Nephron (organoid): ENCODE results near the gene ARFGEF3.

Source experiments
- H3K27ac Mint-ChIP-seq, 3 experiments: 2 replicates each; pipeline ENCODE4 v1.8.0; 2020; ENCODE audit warnings: mixed read lengths in 3 of 3, mild to moderate bottlenecking in 2 of 3, moderate library complexity in 1 of 3
- H3K27me3 Mint-ChIP-seq: 2 replicates; pipeline ENCODE4 v1.8.0; 2021; ENCODE audit warnings: low read depth, mild to moderate bottlenecking, moderate library complexity, mixed read lengths
- H3K36me3 Mint-ChIP-seq: 2 replicates; pipeline ENCODE4 v1.8.0; 2020; ENCODE audit warnings: low read depth, mixed read lengths
- H3K4me1 Mint-ChIP-seq: 2 replicates; pipeline ENCODE4 v1.8.0; 2020; ENCODE audit warnings: mixed read lengths
- H3K4me3 Mint-ChIP-seq, 3 experiments: 2 replicates each; pipeline ENCODE4 v1.8.0; 2020; ENCODE audit warnings: mild to moderate bottlenecking in 3 of 3, mixed read lengths in 3 of 3, moderate library complexity in 2 of 3
- H3K9me3 Mint-ChIP-seq: 2 replicates; pipeline ENCODE4 v1.8.0; 2020; ENCODE audit warnings: mixed read lengths
- TF ChIP-seq, protein P1 (sequence below), 3 experiments: fragments of 200-600 bp; sonication (generic); IDR thresholded peaks; one replicate each; pipeline ENCODE4 v1.5.0; 2021; ENCODE audit warnings: antibody characterized with exemption in 3 of 3; ENCODE audit not compliant: unreplicated experiment in 3 of 3

ARFGEF3 gene, protein sequence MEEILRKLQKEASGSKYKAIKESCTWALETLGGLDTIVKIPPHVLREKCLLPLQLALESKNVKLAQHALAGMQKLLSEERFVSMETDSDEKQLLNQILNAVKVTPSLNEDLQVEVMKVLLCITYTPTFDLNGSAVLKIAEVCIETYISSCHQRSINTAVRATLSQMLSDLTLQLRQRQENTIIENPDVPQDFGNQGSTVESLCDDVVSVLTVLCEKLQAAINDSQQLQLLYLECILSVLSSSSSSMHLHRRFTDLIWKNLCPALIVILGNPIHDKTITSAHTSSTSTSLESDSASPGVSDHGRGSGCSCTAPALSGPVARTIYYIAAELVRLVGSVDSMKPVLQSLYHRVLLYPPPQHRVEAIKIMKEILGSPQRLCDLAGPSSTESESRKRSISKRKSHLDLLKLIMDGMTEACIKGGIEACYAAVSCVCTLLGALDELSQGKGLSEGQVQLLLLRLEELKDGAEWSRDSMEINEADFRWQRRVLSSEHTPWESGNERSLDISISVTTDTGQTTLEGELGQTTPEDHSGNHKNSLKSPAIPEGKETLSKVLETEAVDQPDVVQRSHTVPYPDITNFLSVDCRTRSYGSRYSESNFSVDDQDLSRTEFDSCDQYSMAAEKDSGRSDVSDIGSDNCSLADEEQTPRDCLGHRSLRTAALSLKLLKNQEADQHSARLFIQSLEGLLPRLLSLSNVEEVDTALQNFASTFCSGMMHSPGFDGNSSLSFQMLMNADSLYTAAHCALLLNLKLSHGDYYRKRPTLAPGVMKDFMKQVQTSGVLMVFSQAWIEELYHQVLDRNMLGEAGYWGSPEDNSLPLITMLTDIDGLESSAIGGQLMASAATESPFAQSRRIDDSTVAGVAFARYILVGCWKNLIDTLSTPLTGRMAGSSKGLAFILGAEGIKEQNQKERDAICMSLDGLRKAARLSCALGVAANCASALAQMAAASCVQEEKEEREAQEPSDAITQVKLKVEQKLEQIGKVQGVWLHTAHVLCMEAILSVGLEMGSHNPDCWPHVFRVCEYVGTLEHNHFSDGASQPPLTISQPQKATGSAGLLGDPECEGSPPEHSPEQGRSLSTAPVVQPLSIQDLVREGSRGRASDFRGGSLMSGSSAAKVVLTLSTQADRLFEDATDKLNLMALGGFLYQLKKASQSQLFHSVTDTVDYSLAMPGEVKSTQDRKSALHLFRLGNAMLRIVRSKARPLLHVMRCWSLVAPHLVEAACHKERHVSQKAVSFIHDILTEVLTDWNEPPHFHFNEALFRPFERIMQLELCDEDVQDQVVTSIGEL (N-terminal part only)

GRCh38 chr6:138161338-138162110, at the start of gene ARFGEF3:
TSS of gene ARFGEF3 (plus strand) at chr6:138161939. CDS start at chr6:138162087, 148 bp downstream.
- H3K27ac Mint-ChIP-seq, result no peak within 1 kb of the TSS
- peaks cover 6% of the 10 kb centered on the region for H3K4me1 Mint-ChIP-seq
- H3K27me3 Mint-ChIP-seq, result peaks cover 78% of the 10 kb centered on the region
- peak within 1 kb of the TSS; percentile 73 to 84 (median 77) for H3K4me3 Mint-ChIP-seq
- TF ChIP-seq, protein P1, sequence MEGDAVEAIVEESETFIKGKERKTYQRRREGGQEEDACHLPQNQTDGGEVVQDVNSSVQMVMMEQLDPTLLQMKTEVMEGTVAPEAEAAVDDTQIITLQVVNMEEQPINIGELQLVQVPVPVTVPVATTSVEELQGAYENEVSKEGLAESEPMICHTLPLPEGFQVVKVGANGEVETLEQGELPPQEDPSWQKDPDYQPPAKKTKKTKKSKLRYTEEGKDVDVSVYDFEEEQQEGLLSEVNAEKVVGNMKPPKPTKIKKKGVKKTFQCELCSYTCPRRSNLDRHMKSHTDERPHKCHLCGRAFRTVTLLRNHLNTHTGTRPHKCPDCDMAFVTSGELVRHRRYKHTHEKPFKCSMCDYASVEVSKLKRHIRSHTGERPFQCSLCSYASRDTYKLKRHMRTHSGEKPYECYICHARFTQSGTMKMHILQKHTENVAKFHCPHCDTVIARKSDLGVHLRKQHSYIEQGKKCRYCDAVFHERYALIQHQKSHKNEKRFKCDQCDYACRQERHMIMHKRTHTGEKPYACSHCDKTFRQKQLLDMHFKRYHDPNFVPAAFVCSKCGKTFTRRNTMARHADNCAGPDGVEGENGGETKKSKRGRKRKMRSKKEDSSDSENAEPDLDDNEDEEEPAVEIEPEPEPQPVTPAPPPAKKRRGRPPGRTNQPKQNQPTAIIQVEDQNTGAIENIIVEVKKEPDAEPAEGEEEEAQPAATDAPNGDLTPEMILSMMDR (IDR thresholded peaks at IDR 0.05; ENCODE audit: unreplicated experiment in 3 of 3), result no peak
- H3K36me3 Mint-ChIP-seq, result no peaks in the 10 kb centered on the region
- H3K9me3 Mint-ChIP-seq, result peaks cover 3% of the 10 kb centered on the region

GRCh38 chr6:138113588-138114210, 48.0 kb upstream of the ARFGEF3 start:
- TF ChIP-seq, protein P1 (IDR thresholded peaks at IDR 0.05; ENCODE audit: unreplicated experiment in 3 of 3), result no peak
- H3K27ac Mint-ChIP-seq, result no peak overlapping the region
- no peaks in the 10 kb centered on the region for H3K9me3 Mint-ChIP-seq
- no peak overlapping the region for H3K4me3 Mint-ChIP-seq
- H3K4me1 Mint-ChIP-seq, result peaks cover 17% of the 10 kb centered on the region
- peaks cover 25% of the 10 kb centered on the region for H3K27me3 Mint-ChIP-seq
- no peaks in the 10 kb centered on the region for H3K36me3 Mint-ChIP-seq

DNA sequence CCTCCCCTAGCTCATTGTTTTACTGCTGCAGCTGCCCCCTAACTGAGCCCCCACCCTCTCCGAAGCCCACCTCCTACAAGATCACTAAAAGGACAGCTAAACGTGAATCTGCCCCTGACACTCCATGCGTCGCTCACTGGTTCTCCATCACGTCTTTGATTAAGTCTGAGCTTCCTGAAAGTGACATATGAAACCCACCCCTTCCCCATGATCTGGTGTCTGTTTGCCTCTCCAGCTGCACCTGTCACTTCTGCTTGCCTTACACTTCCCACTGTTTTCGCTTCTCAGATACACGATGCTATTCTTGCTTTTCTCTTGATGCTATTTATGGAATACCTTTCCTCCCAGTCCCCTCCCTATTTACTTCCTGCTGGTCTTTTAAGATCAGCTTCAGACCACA, 46.5 kb upstream of the ARFGEF3 start:
- Mint-ChIP-seq H3K9me3 (peaks cover 3% of the 10 kb centered on the region), H3K36me3 (no peaks in the 10 kb centered on the region)
- TF ChIP-seq, protein P1 (IDR thresholded peaks at IDR 0.05; ENCODE audit: unreplicated experiment in 3 of 3), result no peak

GRCh38 chr6:138115877-138116660, 45.7 kb upstream of the ARFGEF3 start:
- Mint-ChIP-seq H3K36me3 (no peaks in the 10 kb centered on the region), H3K27ac (no peak overlapping the region), H3K4me3 (peak overlapping the region in 1 of 3 experiments; percentile 38), H3K27me3 (peaks cover 14% of the 10 kb centered on the region), H3K9me3 (peaks cover 3% of the 10 kb centered on the region), H3K4me1 (peaks cover 17% of the 10 kb centered on the region)
- TF ChIP-seq, protein P1 (IDR thresholded peaks at IDR 0.05; ENCODE audit: unreplicated experiment in 3 of 3), result peak; percentile 66 to 80 (median 68)

More for the DNA sequence above, 46.5 kb upstream of the ARFGEF3 start:
- Mint-ChIP-seq H3K27me3 (peaks cover 17% of the 10 kb centered on the region), H3K4me1 (peaks cover 17% of the 10 kb centered on the region), H3K27ac (no peak overlapping the region), H3K4me3 (peak overlapping the region in 1 of 3 experiments; percentile 38)
